Ramos (cell line): Measurements from ENCODE around the gene KRTAP10-2.

Experiments
- in situ Hi-C: fragments of 300-500 bp; cut with MboI; formaldehyde crosslinking; loops from one replicate; pipeline ENCODE4 v1.14.3; 2022; ENCODE audit warnings: low sequenced_read_pairs; ENCODE audit not compliant: unreplicated experiment

The KRTAP10-2 gene

DNA sequence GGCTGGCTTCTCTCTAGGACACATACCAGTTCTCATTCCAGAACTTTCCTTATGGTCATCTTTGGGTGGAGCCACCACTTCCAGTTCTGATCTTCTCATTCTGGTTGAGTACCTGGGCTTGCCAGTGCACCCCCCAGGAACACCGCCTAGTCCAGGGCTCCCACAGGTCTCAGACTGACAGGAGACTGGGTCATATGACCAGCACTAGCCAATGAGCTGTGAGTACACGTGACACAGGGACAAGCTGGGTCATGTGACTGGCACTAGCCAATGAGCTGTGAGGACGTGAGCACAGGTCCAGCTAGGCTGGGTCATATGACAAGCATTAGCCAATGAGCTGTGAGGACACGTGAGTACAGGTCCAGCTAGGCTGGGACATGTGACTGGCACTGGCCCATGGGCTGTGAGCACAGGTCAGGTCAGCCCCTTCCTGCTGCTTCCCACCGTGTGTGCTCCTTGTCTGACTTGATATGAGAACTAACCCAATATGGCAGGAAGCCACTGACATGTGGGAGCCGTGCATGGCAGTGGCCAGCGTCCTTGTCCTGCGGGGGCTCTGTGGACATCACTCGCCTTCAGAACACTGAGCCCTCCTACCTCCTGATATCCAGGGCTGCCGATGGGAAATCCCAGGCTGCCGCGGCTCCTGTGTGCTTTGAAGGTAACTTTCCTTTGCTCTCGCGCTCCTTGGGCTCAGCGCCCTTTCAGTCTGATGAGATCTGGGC is 34.0 kb downstream of the KRTAP10-2 start:
- in situ Hi-C loops, result no loop called here

- in situ Hi-C loops, result no loop called here
Measured at GRCh38 chr21:44516828-44517174, 34.5 kb downstream of the KRTAP10-2 start.

DNA sequence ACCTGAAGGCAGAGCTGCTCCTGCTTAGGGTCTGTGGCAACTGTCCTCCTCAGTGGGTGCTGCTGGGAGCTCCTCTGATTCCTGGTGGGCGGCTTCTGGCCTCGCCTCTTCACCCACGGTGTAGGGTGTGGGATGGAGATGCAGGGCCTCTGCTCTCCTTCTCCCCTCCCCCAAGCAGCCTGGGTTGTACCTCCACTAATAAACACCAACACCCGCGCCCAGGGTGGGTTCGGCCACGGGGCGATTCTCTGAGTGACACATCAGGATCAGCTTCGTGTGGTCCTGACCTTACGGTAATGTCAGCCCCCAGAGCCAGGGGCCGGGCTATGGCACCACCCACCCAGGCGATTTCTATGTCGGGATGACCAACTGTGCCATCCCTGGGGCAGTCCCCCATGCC is 35.0 kb downstream of the KRTAP10-2 start:
- in situ Hi-C loops, result no loop called here

GRCh38 chr21:44515359-44516165 is 35.7 kb downstream of the KRTAP10-2 start:
- in situ Hi-C loops, result no loop called here

- in situ Hi-C loops, result no loop called here
Measured at GRCh38 chr21:44514746-44515358, 36.5 kb downstream of the KRTAP10-2 start.

DNA sequence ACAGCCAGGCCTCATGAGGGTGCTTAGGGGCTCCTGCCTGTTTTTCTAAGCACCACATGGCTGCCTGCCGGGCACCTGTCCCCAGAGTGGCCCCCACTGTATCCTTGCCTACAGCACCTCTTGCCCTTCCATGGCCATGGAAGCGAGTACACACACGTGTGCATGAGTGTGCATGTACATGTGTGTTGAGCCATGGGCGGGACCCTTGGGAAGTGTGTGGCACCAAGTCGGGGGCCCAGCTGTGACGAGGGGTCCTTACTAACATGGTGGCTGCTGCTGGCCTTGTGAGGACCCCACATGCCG is 37.1 kb downstream of the KRTAP10-2 start:
- in situ Hi-C loops, result no loop called here

GRCh38 chr21:44513389-44514217 is 37.7 kb downstream of the KRTAP10-2 start:
- in situ Hi-C loops, result no loop called here

DNA sequence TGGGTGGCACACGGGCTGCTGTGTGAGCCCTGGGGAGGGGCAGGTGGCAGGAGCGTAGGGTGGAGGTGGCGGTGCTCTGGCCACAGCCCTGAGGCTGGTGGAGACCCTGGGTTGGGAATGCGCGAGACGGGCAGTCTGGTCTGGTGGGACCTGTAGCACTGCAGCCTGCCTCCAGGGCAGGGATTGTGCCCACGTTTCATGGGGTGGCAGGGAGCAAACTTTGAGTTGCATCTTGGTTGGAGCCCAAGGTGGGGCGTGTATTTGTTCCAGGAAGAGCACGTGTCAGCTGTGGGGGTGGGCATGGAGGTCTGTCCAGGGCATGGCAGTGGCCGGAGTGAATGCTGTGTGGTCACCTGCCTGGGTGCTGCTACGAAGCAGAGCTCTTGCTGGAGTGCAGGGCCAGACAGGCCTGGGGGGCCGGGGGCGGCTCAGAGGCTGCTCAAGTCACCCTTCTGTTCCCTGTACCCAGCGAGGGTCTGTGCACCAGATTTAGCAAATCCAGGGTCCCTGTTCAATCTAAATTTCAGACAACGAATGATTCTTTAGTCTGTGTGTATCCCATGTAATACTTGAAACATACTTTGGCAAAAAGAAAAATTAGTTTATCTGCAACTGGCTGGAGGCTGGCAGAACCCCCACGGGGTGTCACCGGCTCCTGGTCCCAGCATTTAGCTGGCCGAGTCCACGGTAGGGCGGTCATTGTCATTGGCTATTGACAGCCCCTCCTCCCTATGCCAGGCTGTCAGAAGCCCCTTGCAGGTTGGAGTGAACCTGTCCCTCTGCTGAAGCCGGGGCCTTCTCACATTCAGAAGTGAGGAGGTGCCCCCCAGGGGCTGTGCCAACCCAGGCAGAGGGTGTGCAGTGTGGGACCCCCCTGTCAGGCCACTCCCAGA is 38.6 kb downstream of the KRTAP10-2 start:
- in situ Hi-C loops, result no loop called here

DNA sequence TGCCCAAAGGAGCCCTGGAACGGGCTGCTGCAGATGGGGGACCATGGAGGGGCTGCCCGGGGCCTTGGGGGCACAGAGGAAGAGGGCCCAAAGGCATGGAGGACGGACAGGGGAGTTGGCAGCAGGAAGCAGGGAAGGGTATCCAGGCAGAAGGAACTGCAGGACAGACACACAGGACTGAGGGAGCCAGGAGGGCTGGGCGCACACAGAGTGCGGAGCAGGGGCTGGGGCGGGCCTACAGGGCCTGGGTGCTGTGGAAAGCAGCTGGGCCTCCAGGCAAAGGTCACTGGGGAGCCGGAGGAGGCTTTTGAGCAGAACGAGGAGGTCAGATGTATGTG is 39.4 kb downstream of the KRTAP10-2 start:
- in situ Hi-C loops, result no loop called here

- in situ Hi-C loops, result no loop called here
Measured at GRCh38 chr21:44511219-44511937, 39.9 kb downstream of the KRTAP10-2 start.

GRCh38 chr21:44510508-44511218 is 40.6 kb downstream of the KRTAP10-2 start:
- in situ Hi-C loops, result no loop called here

- in situ Hi-C loops, result no loop called here
Measured at GRCh38 chr21:44510109-44510507, 41.2 kb downstream of the KRTAP10-2 start.

- in situ Hi-C loops, result no loop called here
Measured at GRCh38 chr21:44509539-44509938, 41.8 kb downstream of the KRTAP10-2 start.

DNA sequence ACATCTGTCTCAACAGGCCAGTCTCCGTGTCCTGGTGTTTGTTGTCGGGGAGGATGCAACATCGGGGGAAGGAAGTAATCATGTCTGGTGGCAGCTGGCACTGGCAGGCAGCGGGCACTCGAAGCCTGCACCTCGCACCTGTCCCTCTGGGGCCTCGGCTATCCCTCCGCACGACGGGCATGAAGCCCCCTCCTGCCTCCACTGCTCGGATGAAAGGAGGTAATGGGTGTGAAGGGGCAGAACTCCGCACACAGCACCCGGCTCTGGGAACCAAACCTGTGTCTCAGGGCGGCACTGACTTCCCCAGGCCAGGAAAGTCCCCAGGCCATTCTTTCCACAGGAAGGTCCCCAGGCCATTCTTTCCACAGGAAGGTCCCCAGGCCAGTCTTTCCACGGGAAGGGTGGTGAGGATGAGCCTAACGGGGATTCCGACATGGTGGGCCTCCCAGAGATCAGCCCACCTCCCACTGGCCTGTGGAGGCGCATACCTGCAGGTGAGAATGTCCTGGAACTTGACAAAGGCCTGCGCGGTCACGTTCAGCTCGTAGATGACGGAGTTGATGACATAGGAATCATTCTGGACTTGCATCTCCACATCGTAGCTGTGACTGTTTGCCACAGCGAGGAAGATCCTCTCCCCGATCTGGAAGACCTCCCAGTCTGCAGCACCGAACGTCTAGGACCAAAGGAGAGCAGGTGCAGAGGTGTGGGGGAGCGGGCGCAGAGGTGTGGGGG is 42.4 kb downstream of the KRTAP10-2 start:
- in situ Hi-C loops, result no loop called here

DNA sequence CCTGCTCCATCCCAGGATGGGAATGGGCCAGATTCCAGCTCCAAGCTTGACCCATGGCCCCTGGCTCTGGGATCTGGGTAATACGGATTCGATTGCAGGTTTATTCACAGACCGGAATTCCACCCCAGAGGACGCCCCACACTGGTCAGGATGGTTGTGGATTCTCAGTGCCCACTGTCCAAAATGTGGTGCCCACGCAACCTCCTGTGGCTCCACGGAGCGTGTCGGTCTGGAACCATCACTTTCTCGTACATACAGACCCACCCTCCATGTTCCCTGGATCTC is 42.9 kb downstream of the KRTAP10-2 start:
- in situ Hi-C loops, result no loop called here

GRCh38 chr21:44507673-44508425 is 43.5 kb downstream of the KRTAP10-2 start:
- in situ Hi-C loops, result no loop called here
